ENCODE measurements around the gene COQ9.
A peak's percentile ranks its signal among the peaks of the same experiment; 100 is the strongest.

The COQ9 gene

GRCh38 chr16:57502048-57502775, 54.9 kb downstream of the COQ9 start:
- no peaks in the 10 kb centered on the region for H3K9me2 ChIP-seq (replicated peaks; ENCODE audit: low read depth, low read length)
- H3K9me3 ChIP-seq (ENCODE audit: insufficient read depth, low read depth, low read length): no peaks in the 10 kb centered on the region
- TF ChIP-seq, protein P1, sequence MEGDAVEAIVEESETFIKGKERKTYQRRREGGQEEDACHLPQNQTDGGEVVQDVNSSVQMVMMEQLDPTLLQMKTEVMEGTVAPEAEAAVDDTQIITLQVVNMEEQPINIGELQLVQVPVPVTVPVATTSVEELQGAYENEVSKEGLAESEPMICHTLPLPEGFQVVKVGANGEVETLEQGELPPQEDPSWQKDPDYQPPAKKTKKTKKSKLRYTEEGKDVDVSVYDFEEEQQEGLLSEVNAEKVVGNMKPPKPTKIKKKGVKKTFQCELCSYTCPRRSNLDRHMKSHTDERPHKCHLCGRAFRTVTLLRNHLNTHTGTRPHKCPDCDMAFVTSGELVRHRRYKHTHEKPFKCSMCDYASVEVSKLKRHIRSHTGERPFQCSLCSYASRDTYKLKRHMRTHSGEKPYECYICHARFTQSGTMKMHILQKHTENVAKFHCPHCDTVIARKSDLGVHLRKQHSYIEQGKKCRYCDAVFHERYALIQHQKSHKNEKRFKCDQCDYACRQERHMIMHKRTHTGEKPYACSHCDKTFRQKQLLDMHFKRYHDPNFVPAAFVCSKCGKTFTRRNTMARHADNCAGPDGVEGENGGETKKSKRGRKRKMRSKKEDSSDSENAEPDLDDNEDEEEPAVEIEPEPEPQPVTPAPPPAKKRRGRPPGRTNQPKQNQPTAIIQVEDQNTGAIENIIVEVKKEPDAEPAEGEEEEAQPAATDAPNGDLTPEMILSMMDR (conservative IDR thresholded peaks at IDR 0.05; ENCODE audit: low read length): no peak
- TF ChIP-seq EZH2phosphoT487 (IDR thresholded peaks at IDR 0.05; ENCODE audit: borderline replicate concordance): no peak
- H3K27me3 ChIP-seq (ENCODE audit: insufficient read depth, low read length, poor library complexity, severe bottlenecking): no peaks in the 10 kb centered on the region
- no peaks in the 10 kb centered on the region for H3K79me2 ChIP-seq (ENCODE audit: insufficient read depth, low read length)
- H3F3A ChIP-seq (ENCODE audit: low read depth): no peaks in the 10 kb centered on the region
- no peaks in the 10 kb centered on the region for H4K20me1 ChIP-seq (ENCODE audit: insufficient read depth, low read length, poor library complexity, severe bottlenecking)
- H3K4me3 ChIP-seq (ENCODE audit: low read length, poor library complexity, severe bottlenecking): no peak overlapping the region
- peaks cover 42% of the 10 kb centered on the region for H3K4me1 ChIP-seq (ENCODE audit: insufficient read depth, low read length, poor library complexity, severe bottlenecking)
- no peak overlapping the region for H2AFZ ChIP-seq (ENCODE audit: low read length)
- H3K9ac ChIP-seq (ENCODE audit: low read depth, low read length, poor library complexity, severe bottlenecking): no peak overlapping the region
- H3K4me2 ChIP-seq (ENCODE audit: low read depth, low read length, poor library complexity, severe bottlenecking): no peak overlapping the region
- no peaks in the 10 kb centered on the region for H3K36me3 ChIP-seq (ENCODE audit: insufficient read depth, low read length)

- TF ChIP-seq, protein P1 (conservative IDR thresholded peaks at IDR 0.05; ENCODE audit: low read length): no peak
- TF ChIP-seq EZH2phosphoT487 (IDR thresholded peaks at IDR 0.05; ENCODE audit: borderline replicate concordance): no peak
Measured at GRCh38 chr16:57503366-57503765, 56.1 kb downstream of the COQ9 start.

GRCh38 chr16:57504001-57504400, 56.7 kb downstream of the COQ9 start:
- Histone ChIP-seq H3K4me1 (ENCODE audit: insufficient read depth, low read length, poor library complexity, severe bottlenecking) (peaks cover 42% of the 10 kb centered on the region), H4K20me1 (ENCODE audit: insufficient read depth, low read length, poor library complexity, severe bottlenecking) (no peaks in the 10 kb centered on the region), H3K36me3 (ENCODE audit: insufficient read depth, low read length) (no peaks in the 10 kb centered on the region), H3K9ac (ENCODE audit: low read depth, low read length, poor library complexity, severe bottlenecking) (peak overlapping the region; percentile 18), H2AFZ (ENCODE audit: low read length) (no peak overlapping the region), H3K9me3 (ENCODE audit: insufficient read depth, low read depth, low read length) (no peaks in the 10 kb centered on the region), H3K4me3 (ENCODE audit: low read length, poor library complexity, severe bottlenecking) (no peak overlapping the region), H3K27me3 (ENCODE audit: insufficient read depth, low read length, poor library complexity, severe bottlenecking) (no peaks in the 10 kb centered on the region), H3K9me2 (replicated peaks; ENCODE audit: low read depth, low read length) (no peaks in the 10 kb centered on the region), H3K79me2 (ENCODE audit: insufficient read depth, low read length) (no peaks in the 10 kb centered on the region), H3F3A (ENCODE audit: low read depth) (no peaks in the 10 kb centered on the region), H3K4me2 (ENCODE audit: low read depth, low read length, poor library complexity, severe bottlenecking) (no peak overlapping the region)
- TF ChIP-seq, protein P1 (conservative IDR thresholded peaks at IDR 0.05; ENCODE audit: low read length): no peak
- TF ChIP-seq EZH2phosphoT487 (IDR thresholded peaks at IDR 0.05; ENCODE audit: borderline replicate concordance): no peak

More at GRCh38 chr16:57503366-57503765, 56.1 kb downstream of the COQ9 start:
- no peaks in the 10 kb centered on the region for H3F3A ChIP-seq (ENCODE audit: low read depth)
- peak overlapping the region; percentile 18 for H3K9ac ChIP-seq (ENCODE audit: low read depth, low read length, poor library complexity, severe bottlenecking)
- H4K20me1 ChIP-seq (ENCODE audit: insufficient read depth, low read length, poor library complexity, severe bottlenecking): no peaks in the 10 kb centered on the region
- no peak overlapping the region for H2AFZ ChIP-seq (ENCODE audit: low read length)
- H3K36me3 ChIP-seq (ENCODE audit: insufficient read depth, low read length): no peaks in the 10 kb centered on the region
- H3K27me3 ChIP-seq (ENCODE audit: insufficient read depth, low read length, poor library complexity, severe bottlenecking): no peaks in the 10 kb centered on the region
- no peaks in the 10 kb centered on the region for H3K9me2 ChIP-seq (replicated peaks; ENCODE audit: low read depth, low read length)
- no peaks in the 10 kb centered on the region for H3K9me3 ChIP-seq (ENCODE audit: insufficient read depth, low read depth, low read length)
- no peak overlapping the region for H3K4me2 ChIP-seq (ENCODE audit: low read depth, low read length, poor library complexity, severe bottlenecking)
- no peaks in the 10 kb centered on the region for H3K79me2 ChIP-seq (ENCODE audit: insufficient read depth, low read length)
- peaks cover 42% of the 10 kb centered on the region for H3K4me1 ChIP-seq (ENCODE audit: insufficient read depth, low read length, poor library complexity, severe bottlenecking)
- H3K4me3 ChIP-seq (ENCODE audit: low read length, poor library complexity, severe bottlenecking): no peak overlapping the region
